Measurements from ENCODE around the gene ARMC7.

DNA sequence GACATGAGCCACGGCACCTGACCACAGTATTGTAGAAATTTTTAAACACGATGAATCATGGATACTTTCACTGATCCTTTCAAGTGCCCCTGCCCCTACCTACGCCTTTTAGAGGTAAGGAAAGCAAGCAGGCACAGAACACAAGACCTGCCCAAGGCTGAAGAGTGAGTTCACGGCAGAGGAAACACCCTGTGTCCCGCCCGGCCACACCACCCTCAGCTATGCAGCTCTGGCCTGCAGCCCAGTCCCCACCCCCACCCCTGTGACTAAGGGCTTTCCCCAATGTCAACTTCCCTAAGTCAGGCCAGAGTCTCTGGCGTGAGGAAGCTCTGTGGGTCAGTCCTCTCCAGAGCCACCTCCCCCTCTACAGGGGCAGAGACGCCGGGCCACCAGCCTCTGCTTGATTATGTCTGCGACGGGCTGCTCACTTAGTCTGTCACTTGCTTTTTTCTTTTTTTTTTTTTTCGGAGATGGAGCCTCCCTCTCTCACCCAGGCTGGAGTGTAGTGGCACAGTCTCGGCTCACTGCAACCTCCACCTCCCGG lies 13.6 kb upstream of the ARMC7 start:
- no peak for TF ChIP-seq EZH2 (IDR thresholded peaks at IDR 0.05; ENCODE audit: low read length)
- TF ChIP-seq, protein P1, sequence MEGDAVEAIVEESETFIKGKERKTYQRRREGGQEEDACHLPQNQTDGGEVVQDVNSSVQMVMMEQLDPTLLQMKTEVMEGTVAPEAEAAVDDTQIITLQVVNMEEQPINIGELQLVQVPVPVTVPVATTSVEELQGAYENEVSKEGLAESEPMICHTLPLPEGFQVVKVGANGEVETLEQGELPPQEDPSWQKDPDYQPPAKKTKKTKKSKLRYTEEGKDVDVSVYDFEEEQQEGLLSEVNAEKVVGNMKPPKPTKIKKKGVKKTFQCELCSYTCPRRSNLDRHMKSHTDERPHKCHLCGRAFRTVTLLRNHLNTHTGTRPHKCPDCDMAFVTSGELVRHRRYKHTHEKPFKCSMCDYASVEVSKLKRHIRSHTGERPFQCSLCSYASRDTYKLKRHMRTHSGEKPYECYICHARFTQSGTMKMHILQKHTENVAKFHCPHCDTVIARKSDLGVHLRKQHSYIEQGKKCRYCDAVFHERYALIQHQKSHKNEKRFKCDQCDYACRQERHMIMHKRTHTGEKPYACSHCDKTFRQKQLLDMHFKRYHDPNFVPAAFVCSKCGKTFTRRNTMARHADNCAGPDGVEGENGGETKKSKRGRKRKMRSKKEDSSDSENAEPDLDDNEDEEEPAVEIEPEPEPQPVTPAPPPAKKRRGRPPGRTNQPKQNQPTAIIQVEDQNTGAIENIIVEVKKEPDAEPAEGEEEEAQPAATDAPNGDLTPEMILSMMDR (optimal IDR thresholded peaks at IDR 0.05 in 1 of 3, IDR thresholded peaks at IDR 0.05 in 1 of 3, conservative IDR thresholded peaks at IDR 0.05 in 1 of 3; ENCODE audit: extremely low read depth in 1 of 3, insufficient read depth in 2 of 3, low read length in 3 of 3) = no peak
